ENCODE results near the gene RHEBL1.

DNA sequence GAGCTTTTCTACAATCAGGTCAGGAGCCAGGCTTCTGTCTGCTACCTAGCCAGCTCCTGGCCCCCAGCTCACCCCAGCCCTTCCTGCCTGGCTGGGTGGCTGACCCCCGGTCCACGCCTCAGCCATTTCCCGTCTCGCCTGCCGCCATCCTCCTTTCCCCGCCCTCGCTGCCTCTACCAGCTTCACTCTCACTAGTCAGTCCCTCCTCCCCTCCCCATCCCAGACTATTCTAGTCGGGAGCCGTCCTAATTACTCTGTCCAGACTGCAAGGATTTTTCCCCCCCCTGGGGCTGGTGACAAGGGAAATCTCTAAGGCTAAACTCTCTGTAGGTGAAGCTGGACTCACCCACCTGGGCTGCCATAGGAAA is 24.0 kb upstream of the RHEBL1 start:
- TF ChIP-seq POLR2AphosphoS5 (IDR thresholded peaks at IDR 0.05) = no peak
- TF ChIP-seq, protein P1, sequence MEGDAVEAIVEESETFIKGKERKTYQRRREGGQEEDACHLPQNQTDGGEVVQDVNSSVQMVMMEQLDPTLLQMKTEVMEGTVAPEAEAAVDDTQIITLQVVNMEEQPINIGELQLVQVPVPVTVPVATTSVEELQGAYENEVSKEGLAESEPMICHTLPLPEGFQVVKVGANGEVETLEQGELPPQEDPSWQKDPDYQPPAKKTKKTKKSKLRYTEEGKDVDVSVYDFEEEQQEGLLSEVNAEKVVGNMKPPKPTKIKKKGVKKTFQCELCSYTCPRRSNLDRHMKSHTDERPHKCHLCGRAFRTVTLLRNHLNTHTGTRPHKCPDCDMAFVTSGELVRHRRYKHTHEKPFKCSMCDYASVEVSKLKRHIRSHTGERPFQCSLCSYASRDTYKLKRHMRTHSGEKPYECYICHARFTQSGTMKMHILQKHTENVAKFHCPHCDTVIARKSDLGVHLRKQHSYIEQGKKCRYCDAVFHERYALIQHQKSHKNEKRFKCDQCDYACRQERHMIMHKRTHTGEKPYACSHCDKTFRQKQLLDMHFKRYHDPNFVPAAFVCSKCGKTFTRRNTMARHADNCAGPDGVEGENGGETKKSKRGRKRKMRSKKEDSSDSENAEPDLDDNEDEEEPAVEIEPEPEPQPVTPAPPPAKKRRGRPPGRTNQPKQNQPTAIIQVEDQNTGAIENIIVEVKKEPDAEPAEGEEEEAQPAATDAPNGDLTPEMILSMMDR (IDR thresholded peaks at IDR 0.05) = no peak

Data from prostate gland (tissue), 2 donors.